D341Med (cell line): ENCODE results near the gene ZNF254.
"Not testable (repeated sequence)": the region's sequence is repeated elsewhere in the genome, so short reads cannot be mapped to it uniquely, and the experiment has no call there.

Source experiments
- DNase-seq: peaks from one replicate; pipeline ENCODE4 v3.0.0; 2012; ENCODE audit warnings: low spot score

ZNF254 gene

GRCh38 chr19:24072720-24073119, 14.3 kb upstream of the ZNF254 start:
- DNase-seq: peak; percentile 0

- peak; percentile 9 for DNase-seq
These were observed 13.2 kb upstream of the ZNF254 start for GRCh38 chr19:24073807-24074206.

GRCh38 chr19:24074720-24075454, 12.1 kb upstream of the ZNF254 start:
- DNase-seq: no peak

- DNase-seq: not testable (repeated sequence)
These were observed 11.5 kb upstream of the ZNF254 start for GRCh38 chr19:24075530-24075929.

GRCh38 chr19:24078680-24079079, 8.3 kb upstream of the ZNF254 start:
- DNase-seq: no peak

- no peak for DNase-seq
These were observed 5.9 kb upstream of the ZNF254 start for GRCh38 chr19:24081056-24081455.

- DNase-seq: no peak
These were observed 11.4 kb downstream of the ZNF254 start for GRCh38 chr19:24098359-24098758.

GRCh38 chr19:24099829-24100228, 12.8 kb downstream of the ZNF254 start:
- no peak for DNase-seq

GRCh38 chr19:24100597-24100996, 13.6 kb downstream of the ZNF254 start:
- DNase-seq: not testable (repeated sequence)

GRCh38 chr19:24101459-24102115, 14.6 kb downstream of the ZNF254 start:
- DNase-seq: no peak

- DNase-seq: no peak
These were observed 40.6 kb downstream of the ZNF254 start for GRCh38 chr19:24127601-24128000.

- no peak for DNase-seq
These were observed 53.1 kb downstream of the ZNF254 start for GRCh38 chr19:24140099-24140498.

- no peak for DNase-seq
These were observed 53.6 kb downstream of the ZNF254 start for GRCh38 chr19:24140591-24140990.

GRCh38 chr19:24141612-24142011, 54.6 kb downstream of the ZNF254 start:
- DNase-seq: no peak

- DNase-seq: no peak
These were observed 55.8 kb downstream of the ZNF254 start for GRCh38 chr19:24142771-24143170.

GRCh38 chr19:24159707-24160106, 72.7 kb downstream of the ZNF254 start:
- DNase-seq: peak; percentile 55

- DNase-seq: no peak
These were observed 79.1 kb downstream of the ZNF254 start for GRCh38 chr19:24166055-24166454.

- no peak for DNase-seq
These were observed 86.9 kb downstream of the ZNF254 start for GRCh38 chr19:24173882-24174281.

- DNase-seq: no peak
These were observed 90.7 kb downstream of the ZNF254 start for GRCh38 chr19:24177686-24178085.

GRCh38 chr19:24178207-24178606, 91.2 kb downstream of the ZNF254 start:
- DNase-seq: no peak
